Measurements from ENCODE around the gene PDIA2. TPM values are rescaled to one million over a fixed set of nuclear protein-coding genes. Genes with fewer than 3 reads are reported as not detected.

Gene PDIA2
- total RNA-seq, 1 experiment from 2014 or later = 0.74 TPM

DNA sequence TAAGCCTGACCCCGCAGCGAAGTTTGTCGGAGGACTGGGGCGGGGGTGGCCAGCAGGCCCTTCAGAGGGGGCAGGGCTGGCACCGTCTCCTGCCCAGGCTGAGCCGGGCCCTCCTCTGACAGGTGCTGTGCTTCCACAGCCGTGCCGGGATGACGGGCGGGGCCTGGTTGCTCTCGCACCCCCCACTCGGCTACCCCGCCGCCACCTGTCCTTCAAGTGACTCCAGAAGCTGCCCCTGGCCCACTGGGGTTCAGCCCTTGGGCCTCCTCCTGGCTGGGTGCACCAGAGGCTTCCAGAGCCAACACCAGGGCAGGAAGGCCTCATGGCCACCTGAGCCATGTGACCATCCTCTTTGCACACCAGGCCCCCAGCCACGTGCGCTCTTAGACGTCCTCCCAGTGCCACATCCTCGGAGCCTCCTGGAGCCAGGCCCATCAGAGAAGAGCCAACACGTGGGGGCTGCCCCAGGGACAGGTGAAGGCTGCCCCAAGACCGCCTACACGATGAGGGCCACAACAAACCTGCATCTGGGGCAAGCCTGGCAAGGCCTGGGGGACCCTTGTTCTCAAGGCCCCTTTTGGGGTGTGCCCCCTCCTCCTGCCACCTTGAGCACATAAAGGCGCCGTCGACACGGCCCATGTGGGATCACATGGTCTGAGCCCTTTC lies 7.2 kb downstream of the PDIA2 start:
- in situ Hi-C loops (cut with HindIII; ENCODE audit: low pct_unique_long_range_greater_than_20kb, low sequenced_read_pairs) = no loop called here
- DNase-seq (ENCODE audit: low read depth) = no peak

DNA sequence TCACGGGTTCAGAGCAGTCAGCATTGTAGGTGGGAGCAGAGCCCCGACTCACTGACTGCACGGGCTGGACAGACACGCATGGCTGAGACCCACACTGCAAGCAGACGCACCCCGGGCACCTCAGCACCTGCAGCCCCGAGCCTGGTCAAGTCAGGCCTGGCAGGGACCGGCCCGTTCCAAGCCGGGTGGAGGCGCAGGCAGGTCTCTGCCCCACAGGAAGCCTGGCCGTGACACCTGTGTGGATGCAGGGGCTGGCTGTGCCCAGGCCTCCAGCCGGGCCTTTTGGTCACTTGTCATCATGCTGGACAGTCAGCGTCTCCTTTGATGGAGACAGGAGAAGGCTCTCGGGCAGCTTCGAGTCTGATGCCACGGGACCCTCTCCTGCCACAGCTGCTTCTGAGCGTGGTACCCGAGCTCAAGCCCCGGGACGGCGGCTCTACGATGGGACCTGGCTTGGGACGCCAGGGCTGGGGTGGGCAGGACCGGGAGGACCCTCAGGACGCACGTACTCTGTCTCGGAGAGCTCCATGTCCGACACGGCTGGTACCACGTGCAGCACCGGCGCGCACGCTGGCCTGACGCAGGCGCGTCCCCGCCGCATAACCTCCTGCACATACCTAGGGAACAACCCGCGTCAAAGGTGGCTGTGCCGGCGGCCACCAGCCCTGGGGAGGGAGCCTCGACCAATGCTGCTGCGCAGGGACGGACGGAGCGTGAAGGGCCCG lies 7.9 kb downstream of the PDIA2 start:
- in situ Hi-C loops (cut with HindIII; ENCODE audit: low pct_unique_long_range_greater_than_20kb, low sequenced_read_pairs) = no loop called here
- DNase-seq (ENCODE audit: low read depth) = no peak

DNA sequence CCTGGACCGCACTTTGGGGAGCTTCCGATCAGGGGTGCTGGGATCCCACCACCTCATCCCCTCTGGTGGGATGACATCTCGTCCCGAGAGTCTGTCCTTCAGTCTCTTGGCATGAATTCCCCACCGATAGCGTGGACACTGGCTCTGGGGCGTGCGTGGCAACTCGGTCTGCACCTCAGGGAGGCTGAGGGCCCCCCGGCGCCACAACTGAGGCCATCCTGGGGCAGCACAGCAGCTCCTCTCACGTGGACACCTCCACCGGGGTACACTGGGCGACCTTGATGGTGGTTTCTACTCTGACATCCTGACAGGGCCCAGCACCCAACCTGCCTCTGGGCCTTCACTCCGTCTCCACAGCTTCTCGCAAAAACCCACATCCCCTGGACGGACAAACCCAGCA lies 8.6 kb downstream of the PDIA2 start:
- no peak for DNase-seq (ENCODE audit: low read depth)
- in situ Hi-C loops (cut with HindIII; ENCODE audit: low pct_unique_long_range_greater_than_20kb, low sequenced_read_pairs) = no loop called here

DNA sequence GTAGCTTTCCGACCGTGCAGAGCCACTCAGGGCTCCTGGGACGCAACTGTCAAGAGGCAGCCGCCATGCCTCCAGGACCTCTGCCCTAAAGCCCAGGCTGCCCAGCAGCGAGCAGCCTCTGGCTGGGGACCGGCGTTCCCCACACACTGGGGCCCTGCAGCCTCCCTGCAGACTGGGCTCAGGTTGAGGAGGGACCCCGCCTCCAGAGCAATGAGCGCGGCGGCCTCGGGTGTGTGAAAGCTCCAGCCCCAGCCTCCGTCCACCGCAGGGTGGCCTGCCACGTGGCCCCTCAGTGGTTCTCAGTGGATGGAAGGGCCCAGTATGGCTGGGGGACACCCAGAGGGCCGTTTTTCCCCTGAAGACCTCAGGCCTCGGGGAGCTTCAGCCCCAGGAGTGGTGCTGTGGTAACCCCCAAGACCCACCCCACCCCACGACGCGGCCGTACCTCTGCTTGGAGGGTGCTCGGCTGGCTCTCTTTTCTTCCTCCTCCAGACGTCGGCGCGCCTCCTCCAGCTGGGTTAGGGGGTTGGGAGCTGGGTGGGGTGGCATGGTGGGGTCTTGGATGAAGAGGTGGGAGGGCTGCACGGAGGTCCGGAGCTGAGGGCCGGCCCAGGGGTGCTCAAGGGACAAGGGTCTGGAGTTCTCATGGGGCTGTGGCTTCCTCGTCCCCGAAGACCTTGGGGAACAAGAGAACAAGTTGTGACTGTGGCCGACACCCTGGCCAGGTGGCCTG lies 10.2 kb downstream of the PDIA2 start:
- in situ Hi-C loops (cut with HindIII; ENCODE audit: low pct_unique_long_range_greater_than_20kb, low sequenced_read_pairs) = no loop called here
- no peak for DNase-seq (ENCODE audit: low read depth)

DNA sequence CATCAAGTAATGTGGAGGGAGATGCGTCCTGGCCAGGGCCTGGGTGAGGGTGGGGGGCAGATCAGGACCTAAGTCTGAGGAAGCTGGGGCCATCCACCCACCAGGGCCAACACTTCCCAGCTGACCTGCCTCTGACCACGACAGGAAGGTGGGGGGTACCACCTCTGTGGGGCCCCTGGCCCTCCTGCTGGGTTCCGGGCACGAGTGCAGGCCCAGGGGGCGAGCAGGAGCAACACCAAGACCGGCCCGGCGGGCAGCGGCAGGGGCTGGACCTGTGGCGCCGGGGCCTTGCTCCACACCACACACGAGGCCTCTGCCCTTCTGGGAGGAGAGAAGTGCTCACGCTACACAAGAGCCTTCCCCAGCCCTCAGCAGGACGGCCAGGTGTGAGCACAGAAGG lies 13.3 kb downstream of the PDIA2 start:
- in situ Hi-C loops (cut with HindIII; ENCODE audit: low pct_unique_long_range_greater_than_20kb, low sequenced_read_pairs) = no loop called here
- no peak for DNase-seq (ENCODE audit: low read depth)

DNA sequence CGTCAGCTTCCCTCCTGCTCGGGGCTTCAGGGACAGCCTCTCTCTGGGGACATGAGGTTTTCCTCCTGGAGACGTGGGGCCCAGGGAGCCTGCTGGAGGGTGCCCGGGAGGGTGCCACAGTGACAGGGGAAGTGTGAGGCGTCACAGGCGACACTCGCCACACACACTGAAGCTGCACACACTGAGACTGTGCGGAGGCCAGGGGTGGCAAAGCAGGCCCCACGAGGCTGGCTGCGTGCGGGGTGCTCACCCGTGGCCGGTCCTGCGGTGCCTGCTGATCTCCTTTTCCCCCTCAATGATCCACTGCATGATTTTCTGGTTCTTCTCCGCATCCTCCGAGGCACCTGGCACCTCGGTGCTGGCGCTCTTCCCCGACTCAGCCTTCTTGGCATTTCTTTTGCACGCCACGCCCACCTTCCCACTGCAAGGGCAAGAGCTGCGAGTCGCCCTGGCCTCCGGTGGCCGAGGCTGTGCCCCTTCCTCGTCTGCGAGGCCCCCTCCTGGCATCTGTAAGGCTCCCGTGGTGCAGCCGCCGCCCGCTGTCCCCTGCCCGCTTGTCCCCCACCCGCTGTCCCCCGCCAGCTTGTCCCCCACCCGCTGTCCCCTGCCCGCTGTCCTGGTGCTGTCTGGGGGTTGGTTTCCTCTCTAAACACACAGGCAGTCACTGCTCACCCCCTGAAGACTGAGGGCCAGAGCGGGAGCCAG lies 14.0 kb downstream of the PDIA2 start:
- DNase-seq (ENCODE audit: low read depth) = no peak
- in situ Hi-C loops (cut with HindIII; ENCODE audit: low pct_unique_long_range_greater_than_20kb, low sequenced_read_pairs) = no loop called here

GRCh38 chr16:297832-298231 lies 14.9 kb downstream of the PDIA2 start:
- in situ Hi-C loops (cut with HindIII; ENCODE audit: low pct_unique_long_range_greater_than_20kb, low sequenced_read_pairs) = no loop called here
- no peak for DNase-seq (ENCODE audit: low read depth)

- DNase-seq (ENCODE audit: low read depth) = no peak
- in situ Hi-C loops (cut with HindIII; ENCODE audit: low pct_unique_long_range_greater_than_20kb, low sequenced_read_pairs) = no loop called here
Observed at GRCh38 chr16:301235-301634, 18.3 kb downstream of the PDIA2 start.

DNA sequence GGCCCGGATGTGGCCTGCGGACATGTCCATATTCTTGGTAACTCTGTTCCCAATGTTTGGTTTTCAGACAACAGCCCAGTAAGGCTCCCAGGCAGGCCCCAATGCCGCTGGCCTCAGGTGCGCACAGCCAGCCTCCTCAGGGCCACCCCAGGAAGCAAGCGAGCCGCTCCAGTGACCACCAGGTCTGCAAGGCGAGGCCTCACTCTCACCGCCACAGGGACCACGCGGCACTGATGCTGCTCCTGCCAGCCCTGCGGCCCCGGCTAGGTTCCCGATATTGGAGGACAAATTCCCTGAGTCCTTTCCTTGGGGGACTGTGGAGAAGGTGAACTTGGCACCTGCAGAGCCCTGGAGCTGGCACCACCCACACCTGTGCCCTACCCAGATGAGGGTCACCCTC lies 19.0 kb downstream of the PDIA2 start:
- DNase-seq (ENCODE audit: low read depth) = no peak
- in situ Hi-C loops (cut with HindIII; ENCODE audit: low pct_unique_long_range_greater_than_20kb, low sequenced_read_pairs) = no loop called here

DNA sequence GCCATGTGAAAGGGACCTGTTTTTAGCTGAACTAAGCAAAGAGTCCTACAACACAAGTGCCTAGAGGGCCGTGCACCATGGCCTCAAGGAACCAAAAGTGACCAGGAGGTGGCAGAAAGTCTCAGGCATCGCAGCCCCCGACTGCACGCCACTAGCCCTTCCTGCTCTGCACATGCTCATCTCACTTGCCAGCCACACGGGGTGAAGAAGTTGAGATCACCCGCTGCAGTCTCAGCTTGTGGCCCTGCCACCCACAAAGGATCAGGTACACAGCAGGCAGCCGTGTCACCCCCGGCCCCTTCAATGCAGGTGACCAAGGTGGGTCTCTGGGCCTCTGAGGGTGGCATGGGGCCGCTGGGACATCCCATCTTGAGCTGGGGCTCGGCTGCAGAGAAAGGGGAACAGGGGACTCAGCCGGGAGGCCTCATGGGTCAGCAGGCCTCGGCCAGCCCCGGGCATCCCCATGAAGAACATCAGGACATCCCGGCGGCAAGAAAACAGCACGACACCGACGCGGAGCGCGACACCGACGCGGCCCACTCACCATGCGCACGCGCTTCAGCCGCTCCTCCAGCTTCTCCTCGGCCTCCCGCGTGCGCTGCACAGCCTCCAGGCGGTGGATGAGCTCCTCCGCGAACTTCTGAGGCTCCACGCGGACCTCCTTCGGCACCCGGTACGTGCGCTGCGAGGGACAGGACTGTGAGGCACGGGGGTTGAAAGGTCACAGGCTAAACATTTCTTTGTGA lies 21.0 kb downstream of the PDIA2 start:
- no peak for DNase-seq (ENCODE audit: low read depth)
- in situ Hi-C loops (cut with HindIII; ENCODE audit: low pct_unique_long_range_greater_than_20kb, low sequenced_read_pairs) = no loop called here

- in situ Hi-C loops (cut with HindIII; ENCODE audit: low pct_unique_long_range_greater_than_20kb, low sequenced_read_pairs) = no loop called here
- DNase-seq (ENCODE audit: low read depth) = no peak
Observed at GRCh38 chr16:305916-306626, 23.1 kb downstream of the PDIA2 start.

- no peak for DNase-seq (ENCODE audit: low read depth)
- in situ Hi-C loops (cut with HindIII; ENCODE audit: low pct_unique_long_range_greater_than_20kb, low sequenced_read_pairs) = no loop called here
Observed at GRCh38 chr16:306911-307370, 24.0 kb downstream of the PDIA2 start.

- no peak for DNase-seq (ENCODE audit: low read depth)
- in situ Hi-C loops (cut with HindIII; ENCODE audit: low pct_unique_long_range_greater_than_20kb, low sequenced_read_pairs) = no loop called here
Observed at GRCh38 chr16:307691-308312, 24.8 kb downstream of the PDIA2 start.

DNA sequence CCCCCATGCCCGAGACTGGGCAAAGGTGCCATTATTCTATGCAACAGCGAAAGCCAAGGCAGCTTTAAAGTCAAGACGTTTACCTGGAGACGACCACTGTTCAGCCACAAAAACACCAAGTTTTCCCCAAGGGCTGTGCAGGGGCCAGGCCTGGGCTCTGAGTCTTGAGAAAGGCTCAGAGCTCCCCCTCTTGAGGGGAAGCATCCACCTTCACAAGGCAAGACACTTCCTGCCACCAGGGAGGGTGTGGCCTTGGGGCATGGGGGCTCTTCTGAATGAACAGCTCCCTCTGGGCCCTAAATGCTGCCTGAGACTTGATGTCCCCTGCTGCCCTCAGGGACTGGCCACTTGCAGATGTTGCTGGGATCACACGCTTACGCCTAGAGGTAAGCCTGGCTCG lies 26.5 kb downstream of the PDIA2 start:
- in situ Hi-C loops (cut with HindIII; ENCODE audit: low pct_unique_long_range_greater_than_20kb, low sequenced_read_pairs) = no loop called here

GRCh38 chr16:311725-312124 lies 28.8 kb downstream of the PDIA2 start:
- DNase-seq (ENCODE audit: low read depth) = no peak
- in situ Hi-C loops (cut with HindIII; ENCODE audit: low pct_unique_long_range_greater_than_20kb, low sequenced_read_pairs) = no loop called here

More for the DNA sequence above, 26.5 kb downstream of the PDIA2 start:
- no peak for DNase-seq (ENCODE audit: low read depth)

DNA sequence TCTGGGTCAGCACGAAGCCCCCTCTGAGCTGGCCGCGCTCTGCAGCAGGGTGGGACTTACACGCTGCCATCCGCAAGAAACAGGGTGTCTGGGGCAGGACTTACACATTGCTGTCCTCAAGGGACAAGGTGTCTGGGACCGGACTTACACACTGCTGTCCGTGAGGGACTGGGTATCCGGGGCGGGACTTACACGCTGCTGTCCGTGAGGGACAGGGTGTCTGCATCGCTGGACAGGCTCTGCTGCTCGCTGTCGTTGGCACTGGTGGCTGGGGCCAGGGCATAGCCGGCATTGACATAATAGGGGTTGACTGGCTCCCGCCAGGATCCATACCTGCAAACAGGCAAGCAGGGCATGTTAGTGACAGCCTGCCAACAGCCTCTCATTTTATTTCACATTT lies 31.4 kb downstream of the PDIA2 start:
- in situ Hi-C loops (cut with HindIII; ENCODE audit: low pct_unique_long_range_greater_than_20kb, low sequenced_read_pairs) = no loop called here
- DNase-seq (ENCODE audit: low read depth) = no peak

GRCh38 chr16:314795-315299 lies 31.9 kb downstream of the PDIA2 start:
- in situ Hi-C loops (cut with HindIII; ENCODE audit: low pct_unique_long_range_greater_than_20kb, low sequenced_read_pairs) = no loop called here
- DNase-seq (ENCODE audit: low read depth) = no peak

Measured in Caki2 (cell line).